Right cardiac atrium (tissue), 5 donors: ENCODE data around the gene SMIM26. TPM values are rescaled to one million over a fixed set of nuclear protein-coding genes. Genes with fewer than 3 reads are reported as not detected.
"Not testable (repeated sequence)": the region's sequence is repeated elsewhere in the genome, so short reads cannot be mapped to it uniquely, and the experiment has no call there.

Source experiments
- ATAC-seq, 2 donors: fragments of 200-7000 bp; cut with Tn5 transposase; one replicate each; pipeline versions ENCODE4 v1.8.0 to v1.9.1; 2020; ENCODE audit warnings: moderate library complexity in 2 of 2, mild to moderate bottlenecking in 1 of 2
- DNase-seq, 3 donors: peaks; one replicate each; pipeline ENCODE4 v3.0.0-alpha.2; 2020
- H3K27ac ChIP-seq: one replicate; pipeline ENCODE4 v1.5.1; 2013; ENCODE audit warnings: mild to moderate bottlenecking, low read length, control low read depth, moderate library complexity
- H3K27me3 ChIP-seq: one replicate; pipeline ENCODE4 v1.6.1; 2013; ENCODE audit not compliant: control insufficient read depth, insufficient read depth
- H3K4me1 ChIP-seq: one replicate; pipeline ENCODE4 v1.6.1; 2013; ENCODE audit warnings: low read length; ENCODE audit not compliant: control insufficient read depth, insufficient read depth
- H3K4me3 ChIP-seq: one replicate; pipeline ENCODE4 v1.5.1; 2013; ENCODE audit warnings: low read length, control low read depth
- H3K9me3 ChIP-seq: one replicate; pipeline ENCODE4 v1.6.1; 2013; ENCODE audit warnings: low read length; ENCODE audit not compliant: control insufficient read depth
- WGBS: extraction: QIAGEN DNeasy Blood & Tissue Kit; methylation state at CpG from one replicate; pipeline ENCODE4 v1.1.7; 2013; 5-methylcytosine and 5-hydroxymethylcytosine counted together
- intact Hi-C, 4 donors: fragments of 100-400 bp; cut with DNase I; formaldehyde crosslinking; loops; one replicate each; pipeline versions ENCODE4 v1.11.0 to v1.14.0; 2022 to 2023
- long read RNA-seq, 4 donors: library from polyadenylated mRNA; unstranded; transcript quantifications; one replicate each; pipeline ENCODE4 v2.0.0, GENCODE V29; 2020 to 2021
- polyA plus RNA-seq: library from polyadenylated mRNA; stranded (reverse); fragments of 200-250 nt; gene quantifications from one replicate; pipeline ENCODE4 v1.2.3, GENCODE V29; 2013
- total RNA-seq, 4 donors: library from RNA; stranded (reverse); fragmentation: NEBNext Ultra II Directional; extraction: Animal tissue kit (Norgen Biotek cat#: 25700); gene quantifications; one replicate each; pipeline ENCODE4 v1.2.1, GENCODE V29; 2021
- donor health status: healthy with polysubstance abuse.
- donor health status: DM: no; HTN: yes; CAD: no.
- donor health status: DM: no; HTN: no; CAD: no.
- donor health status: DM: no; HTN: yes; CAD: no; lungs with severe emphysema.
- donor health status: DM: yes; HTN: yes; CAD: no.

The SMIM26 gene, protein sequence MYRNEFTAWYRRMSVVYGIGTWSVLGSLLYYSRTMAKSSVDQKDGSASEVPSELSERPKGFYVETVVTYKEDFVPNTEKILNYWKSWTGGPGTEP
- total RNA-seq (10 to 100 TPM; 79.4 to 96.9 (median 91.2) TPM), polyA plus RNA-seq (267 TPM)
- long read RNA-seq, donor 1, transcript SMIM26-202 (2 exons, 575 nt), result major isoform, 29 of 41 reads
- long read RNA-seq, donor 1, transcript SMIM26-201 (2 exons, 505 nt), result minor isoform, 11 of 41 reads
- long read RNA-seq, donor 1, partial matches to known transcripts, result 0 of 41 reads
- long read RNA-seq, donor 1, other reads (novel, unspliced or antisense), result 0 of 41 reads
- long read RNA-seq, donor 2, transcript SMIM26-202 (2 exons, 575 nt), result major isoform, 35 of 47 reads
- long read RNA-seq, donor 2, transcript SMIM26-201 (2 exons, 505 nt), result minor isoform, 12 of 47 reads
- long read RNA-seq, donor 2, partial matches to known transcripts, result 0 of 47 reads
- long read RNA-seq, donor 2, other reads (novel, unspliced or antisense), result 0 of 47 reads
- long read RNA-seq, donor 3, transcript SMIM26-202 (2 exons, 575 nt), result major isoform, 19 of 26 reads
- long read RNA-seq, donor 3, transcript SMIM26-201 (2 exons, 505 nt), result minor isoform, 6 of 26 reads
- long read RNA-seq, donor 3, partial matches to known transcripts, result 0 of 26 reads
- long read RNA-seq, donor 3, other reads (novel, unspliced or antisense), result 1 of 26 reads
- long read RNA-seq, donor 4, transcript SMIM26-202 (2 exons, 575 nt), result major isoform, 33 of 47 reads
- long read RNA-seq, donor 4, transcript SMIM26-201 (2 exons, 505 nt), result minor isoform, 14 of 47 reads
- long read RNA-seq, donor 4, partial matches to known transcripts, result 0 of 47 reads
- long read RNA-seq, donor 4, other reads (novel, unspliced or antisense), result 0 of 47 reads

DNA sequence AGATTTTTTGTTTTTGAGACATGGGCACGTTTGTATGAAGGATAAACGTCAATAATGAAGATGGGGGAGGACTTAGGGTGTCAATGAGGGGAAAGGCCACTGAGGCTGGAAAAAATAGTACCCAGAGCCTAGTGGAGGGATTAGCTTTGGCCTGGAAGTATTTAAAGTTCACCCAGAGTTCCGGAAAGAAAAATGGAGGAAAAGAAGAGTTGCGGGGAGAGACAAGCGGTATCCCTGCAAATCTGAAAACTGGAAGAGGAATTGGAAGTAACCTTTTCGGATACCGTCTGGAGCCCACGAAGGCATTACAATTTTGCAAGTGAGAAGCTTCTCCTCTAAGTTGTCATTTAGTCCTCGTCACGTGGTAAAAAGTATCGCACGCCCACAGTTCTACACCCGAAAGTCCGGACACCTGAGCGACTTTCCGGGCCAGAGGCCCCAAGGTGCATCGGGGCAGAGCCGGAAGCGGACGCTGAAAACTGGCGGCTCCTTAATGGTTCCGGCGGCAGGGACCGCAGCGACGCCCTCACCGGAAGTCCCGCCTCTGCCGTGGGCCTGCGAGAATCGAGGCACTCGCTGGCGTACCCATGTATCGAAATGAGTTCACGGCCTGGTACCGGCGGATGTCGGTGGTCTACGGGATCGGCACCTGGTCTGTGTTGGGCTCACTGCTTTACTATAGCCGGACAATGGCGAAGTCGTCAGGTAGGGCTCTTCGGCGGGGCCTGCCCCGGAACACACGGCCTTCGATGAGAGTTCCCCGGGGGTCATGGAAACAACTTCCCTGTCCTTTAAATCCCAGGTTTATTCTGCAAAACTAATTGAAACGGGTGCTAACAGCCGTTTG lies at the start of gene SMIM26:
TSS of gene SMIM26 (plus strand) at position 541 of the 847 bp plus-strand sequence. CDS start at position 588, 47 bp downstream.
- peak within 1 kb of the TSS; percentile 96 for H3K27ac ChIP-seq
- peak within 1 kb of the TSS; percentile 99 for H3K4me3 ChIP-seq
- ATAC-seq, result peak; percentile 99
- no peaks in the 10 kb centered on the region for H3K27me3 ChIP-seq
- DNase-seq, result peak; percentile 95 to 98 (median 97)
- H3K9me3 ChIP-seq, result no peaks in the 10 kb centered on the region
- H3K4me1 ChIP-seq, result peaks cover 2% of the 10 kb centered on the region
- WGBS, result under 1% methylated on average over 51 of the region's 51 CpGs
- intact Hi-C loops, result no loop called here

DNA sequence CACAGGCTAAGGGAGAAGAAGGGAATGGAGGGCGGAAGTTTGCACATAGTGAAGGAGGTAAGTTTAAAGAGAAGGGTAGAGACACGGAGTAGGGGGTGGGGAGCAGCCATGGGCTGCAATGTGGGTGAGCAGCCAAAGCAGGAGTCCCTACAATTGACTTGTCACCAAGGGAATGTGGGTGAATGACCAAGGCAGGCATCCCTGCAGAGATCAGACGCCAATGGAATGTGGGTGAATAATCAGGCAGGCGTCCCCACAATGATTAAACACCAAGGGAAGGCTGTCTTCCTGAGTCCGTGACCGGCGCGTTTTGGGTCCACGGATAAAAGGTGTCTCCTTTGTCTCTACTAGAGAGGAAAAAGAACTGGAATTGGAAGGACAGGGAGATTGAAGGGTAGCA lies 45.2 kb upstream of the SMIM26 start:
- WGBS, result 94% methylated on average over 9 of the region's 9 CpGs
- H3K9me3 ChIP-seq, H3K4me3 ChIP-seq, ATAC-seq, H3K27me3 ChIP-seq, H3K4me1 ChIP-seq, intact Hi-C loops, DNase-seq, H3K27ac ChIP-seq: not testable (repeated sequence)

DNA sequence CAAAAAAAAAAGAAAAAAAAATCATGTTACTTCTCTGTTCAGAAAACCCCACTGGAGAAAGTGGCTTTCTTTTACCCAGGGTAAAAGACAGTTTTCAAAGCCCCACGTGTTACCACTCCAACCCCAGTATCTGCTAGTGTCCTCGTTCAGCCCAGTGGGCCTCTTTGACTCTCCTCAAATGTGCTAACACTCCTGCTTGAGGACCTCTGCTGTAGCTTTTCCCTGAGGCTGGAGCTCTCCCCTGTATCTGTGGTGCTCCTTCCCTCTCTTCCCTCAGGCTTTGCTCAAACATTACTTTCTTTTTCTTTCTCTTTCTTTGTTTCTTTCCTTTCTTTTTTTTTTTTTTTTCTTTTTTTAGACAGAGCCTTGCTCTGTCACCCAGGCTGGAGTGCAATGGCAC lies 44.2 kb upstream of the SMIM26 start:
- intact Hi-C loops, result no loop called here
- no peak for DNase-seq
- H3K4me1 ChIP-seq, result no peaks in the 10 kb centered on the region
- H3K27ac ChIP-seq, result no peak overlapping the region
- H3K9me3 ChIP-seq, result no peaks in the 10 kb centered on the region
- WGBS, result 84% methylated on average over 2 of the region's 2 CpGs
- no peak overlapping the region for H3K4me3 ChIP-seq
- no peaks in the 10 kb centered on the region for H3K27me3 ChIP-seq
- ATAC-seq, result no peak

- DNase-seq (no peak), ATAC-seq (no peak)
- no peaks in the 10 kb centered on the region for H3K9me3 ChIP-seq
- H3K4me3 ChIP-seq, result no peak overlapping the region
- 100% methylated on average over 1 of the region's 1 CpG for WGBS
- no peaks in the 10 kb centered on the region for H3K27me3 ChIP-seq
- no peak overlapping the region for H3K27ac ChIP-seq
- H3K4me1 ChIP-seq, result no peaks in the 10 kb centered on the region
- intact Hi-C loops, result no loop called here
Observed at GRCh38 chr20:18524646-18525045, 42.6 kb upstream of the SMIM26 start.

GRCh38 chr20:18526761-18527160 lies 40.5 kb upstream of the SMIM26 start:
- H3K27me3 ChIP-seq, H3K9me3 ChIP-seq, H3K4me1 ChIP-seq, H3K27ac ChIP-seq, H3K4me3 ChIP-seq, intact Hi-C loops, ATAC-seq, DNase-seq: not testable (repeated sequence)
- WGBS, result 81% methylated on average over 14 of the region's 14 CpGs

DNA sequence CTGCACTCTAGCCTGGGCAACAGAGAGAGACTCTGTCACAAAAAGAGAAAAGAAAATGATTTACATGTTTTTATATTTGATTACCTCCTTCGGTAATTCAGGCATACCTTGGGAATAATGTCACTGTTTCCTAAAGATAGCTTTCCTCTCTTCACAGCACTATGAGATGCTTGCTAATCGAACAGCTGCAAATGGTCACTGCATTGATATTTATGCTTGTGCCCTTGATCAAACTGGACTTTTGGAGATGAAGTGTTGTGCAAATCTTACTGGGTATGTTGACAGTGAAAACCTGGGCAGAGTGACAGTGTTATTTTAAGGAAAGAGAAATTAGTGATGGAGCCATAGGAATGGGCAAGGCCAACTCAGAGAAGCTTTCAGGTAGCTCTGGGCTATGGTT lies 39.9 kb upstream of the SMIM26 start:
- Histone ChIP-seq H3K4me1 (no peaks in the 10 kb centered on the region), H3K4me3 (no peak overlapping the region), H3K27me3 (no peaks in the 10 kb centered on the region), H3K27ac (no peak overlapping the region), H3K9me3 (no peaks in the 10 kb centered on the region)
- DNase-seq, result no peak
- ATAC-seq, result no peak
- 89% methylated on average over 2 of the region's 2 CpGs for WGBS
- intact Hi-C loops, result no loop called here

- H3K4me1 ChIP-seq, result no peaks in the 10 kb centered on the region
- no peak overlapping the region for H3K27ac ChIP-seq
- H3K27me3 ChIP-seq, result no peaks in the 10 kb centered on the region
- intact Hi-C loops, result no loop called here
- no peak overlapping the region for H3K4me3 ChIP-seq
- ATAC-seq (no peak), DNase-seq (no peak)
- H3K9me3 ChIP-seq, result no peaks in the 10 kb centered on the region
- WGBS, result 97% methylated on average over 2 of the region's 2 CpGs
Observed at GRCh38 chr20:18527836-18528235, 39.4 kb upstream of the SMIM26 start.

DNA sequence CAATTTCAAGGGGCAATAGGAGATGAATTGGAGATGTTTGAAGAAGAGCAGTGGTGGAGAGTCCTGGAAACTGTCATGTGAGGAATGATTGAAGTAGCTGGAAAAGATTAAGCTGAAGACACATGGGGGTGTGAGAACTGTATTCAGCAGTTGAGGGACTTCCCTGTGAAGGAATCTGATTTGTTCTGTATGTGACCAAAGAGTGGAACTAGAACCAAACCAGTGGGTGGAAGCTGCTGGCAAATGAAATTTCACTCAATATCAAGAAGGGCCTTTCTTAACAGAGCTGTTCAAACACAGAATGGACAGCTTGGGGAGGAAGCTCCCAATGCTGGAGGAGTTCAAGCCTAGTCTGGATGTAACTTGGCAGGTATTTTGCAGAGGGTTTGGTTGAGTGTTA lies 38.2 kb upstream of the SMIM26 start:
- intact Hi-C loops, result no loop called here
- H3K27ac ChIP-seq, result no peak overlapping the region
- DNase-seq (no peak), ATAC-seq (no peak)
- no peaks in the 10 kb centered on the region for H3K27me3 ChIP-seq
- H3K4me1 ChIP-seq, result no peaks in the 10 kb centered on the region
- H3K9me3 ChIP-seq, result no peaks in the 10 kb centered on the region
- no peak overlapping the region for H3K4me3 ChIP-seq

- Histone ChIP-seq H3K27ac (no peak overlapping the region), H3K27me3 (no peaks in the 10 kb centered on the region), H3K4me1 (no peaks in the 10 kb centered on the region), H3K4me3 (no peak overlapping the region), H3K9me3 (no peaks in the 10 kb centered on the region)
- no peak for ATAC-seq
- WGBS, result 86% methylated on average over 6 of the region's 6 CpGs
- intact Hi-C loops, result no loop called here
- no peak for DNase-seq
Observed at GRCh38 chr20:18532626-18533025, 34.6 kb upstream of the SMIM26 start.

- intact Hi-C loops, result no loop called here
- 55% methylated on average over 1 of the region's 1 CpG for WGBS
- no peak for ATAC-seq
Observed at GRCh38 chr20:18533491-18533890, 33.7 kb upstream of the SMIM26 start.

More at GRCh38 chr20:18533491-18533890, 33.7 kb upstream of the SMIM26 start:
- Histone ChIP-seq H3K27me3 (no peaks in the 10 kb centered on the region), H3K27ac (no peak overlapping the region), H3K4me1 (no peaks in the 10 kb centered on the region), H3K4me3 (no peak overlapping the region), H3K9me3 (no peaks in the 10 kb centered on the region)
- DNase-seq, result no peak
